ENCODE results near the gene WASHC4.

WASHC4 gene

DNA sequence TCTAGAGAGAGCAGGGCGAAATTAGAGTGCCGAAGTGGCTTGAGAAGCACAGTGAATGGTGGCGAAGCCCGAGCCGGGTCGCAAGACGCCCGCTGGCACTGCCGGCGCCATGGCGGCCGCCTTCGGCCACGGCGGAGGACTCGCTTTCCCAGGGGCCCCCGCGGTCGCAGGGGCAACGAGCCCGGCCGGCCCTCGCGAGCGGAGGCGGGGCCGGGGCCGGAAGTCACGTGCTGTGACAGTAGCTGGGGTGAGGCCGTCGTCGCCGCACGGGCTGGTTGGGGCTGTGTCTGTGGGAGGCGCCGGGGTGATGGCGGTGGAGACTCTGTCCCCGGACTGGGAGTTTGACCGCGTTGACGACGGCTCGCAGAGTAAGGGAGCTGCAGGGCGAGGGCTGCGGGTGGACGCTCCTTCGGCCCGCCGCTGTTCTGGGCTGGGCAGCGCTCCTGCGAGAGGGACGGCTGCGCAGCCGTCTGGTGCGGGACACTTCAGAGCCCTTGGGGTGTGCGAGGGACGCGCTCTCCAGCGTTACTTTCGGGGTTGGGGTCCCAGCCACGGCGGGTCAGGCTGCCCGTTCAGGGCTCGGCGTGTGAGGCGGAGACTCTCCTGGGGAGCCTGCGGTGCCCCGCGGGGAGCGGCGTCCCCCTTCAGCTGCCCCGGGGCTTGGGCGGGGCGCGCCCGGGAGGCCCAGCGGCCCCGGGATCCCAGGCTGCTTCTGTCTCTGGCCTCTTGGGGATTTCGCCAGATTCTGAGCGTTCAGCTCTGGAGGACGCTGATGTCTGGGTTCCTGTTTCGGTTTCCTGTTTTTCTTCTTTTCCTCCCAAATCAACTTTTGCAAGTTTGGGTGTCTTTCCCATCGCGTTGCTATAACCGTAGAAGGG is at the start of gene WASHC4:
WASHC4 (plus strand) TSS at position 238 of the 878 bp plus-strand sequence; CDS start at position 308, 70 bp downstream.
- in situ Hi-C loops (cut with MboI; ENCODE audit: low sequenced_read_pairs) = no loop called here

DNA sequence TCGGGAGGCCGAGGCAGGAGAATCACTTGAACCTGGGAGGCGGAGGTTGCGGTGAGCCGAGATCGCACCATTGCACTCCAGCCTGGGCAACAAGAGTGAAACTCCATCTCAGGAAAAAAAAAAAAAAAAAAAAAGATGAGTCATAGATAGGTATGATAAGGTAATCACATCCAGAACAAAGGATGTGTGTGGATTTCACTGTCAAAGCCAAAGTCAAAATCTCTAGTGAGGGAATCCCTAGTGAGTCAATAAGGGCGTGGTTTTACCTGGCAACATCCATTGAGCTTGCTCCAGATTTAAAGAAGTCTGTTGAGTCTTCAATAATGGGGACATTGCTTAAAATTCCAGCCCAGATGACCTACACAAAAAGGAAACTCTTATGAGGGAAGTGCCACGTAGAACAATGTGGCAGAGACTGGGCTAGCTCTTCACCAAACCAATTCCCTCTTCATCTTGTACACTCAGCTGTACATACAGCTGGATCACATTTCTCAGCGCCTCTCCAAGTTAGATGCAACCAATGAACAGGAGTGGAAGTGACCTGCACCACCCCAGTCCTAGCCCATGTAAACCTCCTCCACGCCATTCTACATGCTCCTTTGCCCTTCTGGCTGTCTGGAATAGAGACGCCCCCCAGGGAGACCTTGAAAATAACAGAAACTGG is 46.7 kb upstream of the WASHC4 start:
- in situ Hi-C loops (cut with MboI; ENCODE audit: low sequenced_read_pairs) = loop anchor here (25.0 kb wide), 1 partner anchor 674 kb away; no protein-coding TSS in a partner anchor

- in situ Hi-C loops (cut with MboI; ENCODE audit: low sequenced_read_pairs) = loop anchor here (25.0 kb wide), 1 partner anchor 677 kb away; no protein-coding TSS in a partner anchor
These were observed 42.9 kb upstream of the WASHC4 start for GRCh38 chr12:105064564-105065178.

DNA sequence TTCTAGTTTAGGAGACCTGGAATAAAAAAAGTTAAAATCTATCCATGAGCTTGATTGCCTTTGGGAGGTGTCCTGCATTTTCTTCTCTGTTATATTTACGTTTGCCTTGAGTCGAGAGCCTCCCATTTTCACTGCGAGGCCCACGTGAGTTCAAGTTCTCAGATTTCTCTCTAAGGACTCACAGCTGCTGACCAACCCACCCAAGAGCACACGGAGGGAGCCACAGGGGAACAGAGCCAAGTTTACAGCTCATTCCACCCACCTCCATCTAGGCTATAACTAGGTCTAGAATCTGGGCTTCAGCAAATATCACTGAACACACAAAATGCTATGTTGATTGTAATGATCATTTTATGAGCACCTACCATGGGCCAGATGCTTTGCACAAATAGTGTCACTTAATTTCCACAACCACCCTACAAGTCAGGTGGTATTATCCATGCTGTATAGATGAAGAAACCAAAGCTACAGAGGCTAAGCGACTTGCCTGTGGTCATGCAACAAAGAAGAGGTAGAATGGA is 40.0 kb upstream of the WASHC4 start:
- in situ Hi-C loops (cut with MboI; ENCODE audit: low sequenced_read_pairs) = loop anchor here (25.0 kb wide), 1 partner anchor 680 kb away; no protein-coding TSS in a partner anchor

- in situ Hi-C loops (cut with MboI; ENCODE audit: low sequenced_read_pairs) = loop anchor here (25.0 kb wide), 1 partner anchor 683 kb away; no protein-coding TSS in a partner anchor
These were observed 37.4 kb upstream of the WASHC4 start for GRCh38 chr12:105069936-105070702.

- in situ Hi-C loops (cut with MboI; ENCODE audit: low sequenced_read_pairs) = loop anchor here (25.0 kb wide), 1 partner anchor 685 kb away; no protein-coding TSS in a partner anchor
These were observed 35.5 kb upstream of the WASHC4 start for GRCh38 chr12:105071981-105072380.

- in situ Hi-C loops (cut with MboI; ENCODE audit: low sequenced_read_pairs) = loop anchor here (25.0 kb wide), 1 partner anchor 686 kb away; no protein-coding TSS in a partner anchor
These were observed 34.5 kb upstream of the WASHC4 start for GRCh38 chr12:105072888-105073488.

GRCh38 chr12:105076098-105076497 is 31.4 kb upstream of the WASHC4 start:
- in situ Hi-C loops (cut with MboI; ENCODE audit: low sequenced_read_pairs) = no loop called here

GRCh38 chr12:105076913-105077312 is 30.6 kb upstream of the WASHC4 start:
- in situ Hi-C loops (cut with MboI; ENCODE audit: low sequenced_read_pairs) = no loop called here

- in situ Hi-C loops (cut with MboI; ENCODE audit: low sequenced_read_pairs) = no loop called here
These were observed 30.1 kb upstream of the WASHC4 start for GRCh38 chr12:105077435-105077834.

GRCh38 chr12:105078712-105079570 is 28.6 kb upstream of the WASHC4 start:
- in situ Hi-C loops (cut with MboI; ENCODE audit: low sequenced_read_pairs) = no loop called here

DNA sequence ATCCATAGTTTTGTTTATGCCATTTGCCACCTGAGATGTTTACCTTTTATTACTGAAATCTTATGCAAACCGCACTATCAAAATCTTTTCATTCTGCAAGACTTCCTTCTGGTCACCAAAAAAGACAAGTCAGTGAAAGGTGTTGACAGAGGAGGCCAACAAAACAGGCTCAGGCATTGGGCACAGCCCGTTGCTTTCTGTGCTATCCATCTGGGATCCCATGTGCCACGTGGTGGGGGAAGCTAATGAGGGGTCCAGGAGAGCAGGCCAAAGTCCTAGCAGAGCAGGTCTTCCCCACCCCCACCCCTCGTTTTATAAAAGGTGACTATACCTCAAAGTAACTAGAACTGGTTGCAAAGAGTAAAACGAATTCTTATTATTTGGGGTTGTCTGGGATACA is 24.5 kb upstream of the WASHC4 start:
- in situ Hi-C loops (cut with MboI; ENCODE audit: low sequenced_read_pairs) = no loop called here

GRCh38 chr12:105083551-105084105 is 23.9 kb upstream of the WASHC4 start:
- in situ Hi-C loops (cut with MboI; ENCODE audit: low sequenced_read_pairs) = no loop called here

- in situ Hi-C loops (cut with MboI; ENCODE audit: low sequenced_read_pairs) = no loop called here
These were observed 23.0 kb upstream of the WASHC4 start, which contains the start of gene ALDH1L2 for GRCh38 chr12:105084251-105085250. Gene ALDH1L2, minus strand, starts transcription at chr12:105084458. Its CDS starts 22 bp downstream, at chr12:105084436.

DNA sequence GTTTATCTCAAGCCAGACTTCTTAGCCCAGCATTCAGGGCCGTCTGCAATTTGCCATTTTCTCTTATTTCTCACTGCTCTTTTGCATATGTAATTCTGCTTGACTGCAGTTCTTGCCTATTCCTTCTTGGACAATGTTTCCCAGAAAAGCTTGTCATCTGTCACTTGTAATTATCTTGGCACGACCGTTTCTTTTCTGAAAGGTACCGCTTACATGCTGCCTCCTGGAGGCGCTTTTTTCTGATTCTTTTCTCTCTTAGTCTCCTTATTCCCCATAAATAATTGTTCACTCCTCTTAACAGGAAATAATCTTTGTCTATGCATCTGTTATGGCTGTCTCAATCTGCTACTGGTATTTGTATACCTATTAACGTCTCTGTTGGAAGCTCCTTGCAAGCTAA is 22.0 kb upstream of the WASHC4 start:
- in situ Hi-C loops (cut with MboI; ENCODE audit: low sequenced_read_pairs) = no loop called here

DNA sequence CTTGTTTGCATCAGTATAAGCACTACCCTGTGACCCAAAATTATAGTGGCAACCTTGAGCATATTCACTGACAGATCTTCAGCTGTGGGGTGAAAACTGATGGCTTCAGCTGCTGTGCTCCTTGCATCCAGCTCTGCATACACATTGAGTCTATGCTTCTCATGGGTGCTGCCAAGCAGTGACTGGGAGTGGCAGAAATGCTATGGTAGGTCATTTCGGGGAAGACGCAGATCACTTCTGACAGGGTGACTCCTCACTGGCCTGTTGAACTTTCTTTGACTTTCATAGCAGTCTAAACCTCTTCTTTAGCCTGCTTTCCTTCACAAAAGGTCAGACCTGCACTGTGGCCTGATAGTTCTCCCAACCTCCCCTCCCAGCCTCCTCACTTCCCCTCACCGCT is 17.7 kb upstream of the WASHC4 start:
- in situ Hi-C loops (cut with MboI; ENCODE audit: low sequenced_read_pairs) = no loop called here

- in situ Hi-C loops (cut with MboI; ENCODE audit: low sequenced_read_pairs) = no loop called here
These were observed 17.2 kb upstream of the WASHC4 start for GRCh38 chr12:105090361-105090760.
